GM18907 (cell line): Measurements from ENCODE around the gene RTN4RL2.
"Not testable (repeated sequence)": the region's sequence is repeated elsewhere in the genome, so short reads cannot be mapped to it uniquely, and the experiment has no call there.

ENCODE experiments used
- ATAC-seq: cut with Tn5 transposase; IDR thresholded peaks from one replicate; pipeline ENCODE4 v1.9.1; 2021; ENCODE audit warnings: mild to moderate bottlenecking, moderate library complexity; ENCODE audit not compliant: unreplicated experiment

The RTN4RL2 gene

GRCh38 chr11:57432149-57432561, 28.2 kb upstream of the RTN4RL2 start:
- ATAC-seq, result no peak

GRCh38 chr11:57432714-57433163, 27.6 kb upstream of the RTN4RL2 start:
- ATAC-seq, result peak; percentile 57

- no peak for ATAC-seq
Measured at GRCh38 chr11:57434640-57435546, 25.4 kb upstream of the RTN4RL2 start.

- no peak for ATAC-seq
Measured at GRCh38 chr11:57436031-57436430, 24.3 kb upstream of the RTN4RL2 start.

GRCh38 chr11:57438345-57439285, 21.7 kb upstream of the RTN4RL2 start:
- ATAC-seq, result no peak

- ATAC-seq, result no peak
Measured at GRCh38 chr11:57439786-57440185, 20.5 kb upstream of the RTN4RL2 start.

- ATAC-seq, result no peak
Measured at GRCh38 chr11:57440744-57441414, 19.4 kb upstream of the RTN4RL2 start.

GRCh38 chr11:57444362-57445121, 15.8 kb upstream of the RTN4RL2 start:
- ATAC-seq, result no peak

GRCh38 chr11:57445122-57445394, 15.3 kb upstream of the RTN4RL2 start:
- not testable (repeated sequence) for ATAC-seq

GRCh38 chr11:57446055-57446454, 14.3 kb upstream of the RTN4RL2 start:
- no peak for ATAC-seq

- ATAC-seq, result no peak
Measured at GRCh38 chr11:57453543-57454177, 6.7 kb upstream of the RTN4RL2 start.

GRCh38 chr11:57456960-57457642, 3.2 kb upstream of the RTN4RL2 start:
- ATAC-seq, result peak; percentile 68

GRCh38 chr11:57457643-57458023, 2.7 kb upstream of the RTN4RL2 start:
- ATAC-seq, result peak; percentile 28

- no peak for ATAC-seq
Measured at GRCh38 chr11:57458060-57458409, 2.3 kb upstream of the RTN4RL2 start.

GRCh38 chr11:57458410-57459163, 1.7 kb upstream of the RTN4RL2 start:
- peak; percentile 29 for ATAC-seq

- ATAC-seq, result no peak
Measured at GRCh38 chr11:57459164-57460021, 935 bp upstream of the RTN4RL2 start.

GRCh38 chr11:57460758-57461749, 726 bp downstream of the RTN4RL2 start:
- no peak for ATAC-seq
